Fibroblast of villous mesenchyme (primary cell): ENCODE results near the gene INSR. TPM values are rescaled to one million over a fixed set of nuclear protein-coding genes. Genes with fewer than 3 reads are reported as not detected.

ENCODE experiments used
- DNase-seq: peaks from one replicate; pipeline ENCODE4 v3.0.0-alpha.2; 2010; ENCODE audit warnings: low read depth
- H3K4me3 ChIP-seq: 2 replicates; pipeline ENCODE4 v1.5.1; 2011; ENCODE audit warnings: low read depth, mild to moderate bottlenecking, low read length
- CTCF ChIP-seq: IDR thresholded peaks from 2 replicates; pipeline ENCODE4 v1.5.1; 2012; ENCODE audit warnings: low read depth, mild to moderate bottlenecking, low read length; ENCODE audit not compliant: insufficient read depth
- total RNA-seq: library from RNA; depleted of rRNA; stranded (reverse); fragments of >200 nt; gene quantifications from 2 replicates; pipeline ENCODE4 v1.2.3, GENCODE V29; 2012

The INSR gene
- total RNA-seq, 1 donor: 3.0 TPM

- TF ChIP-seq CTCF: no peak
- H3K4me3 ChIP-seq: no peak overlapping the region
- no peak for DNase-seq
Observed at GRCh38 chr19:7126132-7126531, 168.1 kb downstream of the INSR start.

- TF ChIP-seq CTCF: no peak
- no peak for DNase-seq
- no peak overlapping the region for H3K4me3 ChIP-seq
Observed at GRCh38 chr19:7125221-7125620, 169.0 kb downstream of the INSR start.

DNA sequence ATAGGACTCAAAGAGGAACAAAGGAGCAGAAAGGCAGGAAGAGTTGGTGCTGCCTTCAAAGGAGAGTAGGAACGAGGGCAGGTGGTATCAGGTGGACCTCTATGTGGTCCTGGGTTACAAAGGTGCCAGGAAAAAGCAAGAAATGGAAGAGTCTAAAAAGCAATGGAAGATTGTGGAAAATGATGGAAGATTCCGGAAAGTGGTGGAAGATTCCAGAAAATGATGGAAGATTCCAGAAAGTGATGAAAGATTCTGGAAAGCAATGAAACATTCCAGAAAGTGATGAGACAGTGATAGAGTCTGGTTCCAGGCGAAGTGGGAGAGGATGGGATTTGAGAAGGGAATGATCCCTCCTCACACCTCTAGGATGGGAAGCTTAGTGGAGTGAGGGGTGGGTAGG is 169.4 kb downstream of the INSR start:
- H3K4me3 ChIP-seq: no peak overlapping the region
- no peak for TF ChIP-seq CTCF
- DNase-seq: no peak

GRCh38 chr19:7122701-7123100 is 171.5 kb downstream of the INSR start:
- no peak for TF ChIP-seq CTCF

DNA sequence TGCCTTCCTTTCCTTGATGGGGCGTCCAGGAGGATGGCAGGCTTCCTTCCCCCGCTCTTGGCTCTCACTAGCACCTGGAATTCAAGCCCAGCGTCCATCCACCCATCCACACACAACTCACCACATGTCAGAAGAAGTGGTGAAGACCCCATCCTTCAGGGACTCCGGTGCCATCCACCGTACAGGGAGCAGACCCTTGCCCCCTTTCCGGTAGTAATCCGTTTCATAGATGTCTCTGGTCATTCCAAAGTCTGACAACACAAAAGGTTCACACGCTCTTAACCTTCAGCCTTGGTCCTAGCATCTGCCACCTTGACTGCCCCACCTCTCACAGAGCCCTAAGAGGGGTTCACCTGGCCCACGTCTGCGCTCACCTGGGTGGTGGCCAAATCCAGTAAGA is 173.7 kb downstream of the INSR start:
- no peak overlapping the region for H3K4me3 ChIP-seq
- no peak for DNase-seq
- TF ChIP-seq CTCF: no peak

More at GRCh38 chr19:7122701-7123100, 171.5 kb downstream of the INSR start:
- no peak overlapping the region for H3K4me3 ChIP-seq
- no peak for DNase-seq

DNA sequence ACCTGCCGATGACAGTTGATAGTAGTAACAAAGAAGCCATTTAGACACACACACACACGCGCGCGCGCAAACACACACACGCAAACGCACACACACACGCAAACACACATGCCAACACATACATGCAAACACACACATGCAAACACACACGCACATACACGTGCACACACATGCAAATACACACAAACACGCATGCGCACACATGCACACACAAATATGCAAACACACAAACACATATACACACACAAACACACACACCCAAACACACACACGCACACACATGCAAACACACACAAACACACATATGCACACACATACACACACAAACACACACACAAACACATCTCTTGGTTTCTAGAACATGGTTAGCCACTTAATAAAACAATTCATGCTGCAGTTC is 174.6 kb downstream of the INSR start:
- no peak for TF ChIP-seq CTCF
- no peak for DNase-seq
- no peak overlapping the region for H3K4me3 ChIP-seq

DNA sequence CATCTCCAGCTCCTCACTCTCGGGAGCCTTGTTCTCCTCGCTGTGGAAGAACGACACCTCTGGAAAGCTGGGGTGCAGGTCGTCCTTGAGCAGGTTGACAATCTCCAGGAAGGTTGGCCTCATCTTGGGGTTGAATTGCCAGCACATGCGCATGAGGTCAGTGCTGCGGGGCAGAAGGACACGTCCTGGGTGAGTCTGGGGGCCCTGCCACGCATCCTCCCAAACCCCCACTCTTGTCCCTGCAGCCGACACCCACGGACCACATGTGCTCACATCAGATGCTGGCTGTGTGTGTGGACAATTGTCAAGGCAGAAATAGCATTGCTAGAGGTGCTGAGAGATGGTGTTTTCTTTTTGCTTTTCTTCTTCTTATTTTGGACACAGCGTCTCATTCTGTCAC is 177.0 kb downstream of the INSR start:
- DNase-seq: no peak
- no peak overlapping the region for H3K4me3 ChIP-seq
- TF ChIP-seq CTCF: no peak
